Measurements from ENCODE around the gene PCED1B.
"Not testable (repeated sequence)": the region's sequence is repeated elsewhere in the genome, so short reads cannot be mapped to it uniquely, and the experiment has no call there.

PCED1B gene

GRCh38 chr12:47126246-47126645 is 46.8 kb downstream of the PCED1B start:
- DNase-seq = no peak

DNA sequence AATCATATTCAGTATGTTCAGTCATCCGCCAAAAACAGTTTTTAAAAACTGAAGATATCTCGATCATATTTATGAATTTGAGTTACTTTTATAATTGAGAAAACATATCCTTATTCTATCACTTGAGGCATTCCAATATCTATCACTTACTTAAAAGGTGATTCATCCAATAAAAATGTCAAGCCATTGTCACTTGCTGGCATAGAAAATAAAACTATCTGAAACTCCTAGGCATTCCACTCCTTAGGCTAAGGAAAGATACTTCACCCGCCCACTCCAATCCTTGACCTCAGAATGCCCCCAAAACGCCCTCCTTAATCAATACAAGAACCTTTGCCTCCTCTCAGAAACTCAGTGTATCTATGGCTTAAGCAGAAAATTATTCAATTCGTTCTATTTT is 51.6 kb downstream of the PCED1B start:
- DNase-seq = no peak

DNA sequence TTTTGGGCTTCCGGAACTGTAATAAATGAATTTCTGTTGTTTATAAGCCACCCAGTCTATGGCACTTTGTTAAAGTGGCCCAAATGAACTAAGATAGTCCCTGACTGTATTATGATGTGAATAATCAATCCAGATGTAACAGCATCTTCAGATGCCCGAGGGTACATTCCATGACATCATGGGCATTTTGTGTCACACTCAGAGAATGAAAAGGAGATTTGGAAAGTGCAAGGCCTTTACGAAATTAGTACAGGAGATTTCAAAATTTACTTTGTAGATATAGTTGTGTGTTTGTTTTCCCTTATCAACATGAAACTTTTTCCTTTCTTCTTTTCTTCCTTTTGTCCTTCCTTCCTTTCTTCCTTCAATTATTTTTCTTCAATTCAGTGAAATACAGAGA is 54.6 kb downstream of the PCED1B start:
- DNase-seq = no peak

DNA sequence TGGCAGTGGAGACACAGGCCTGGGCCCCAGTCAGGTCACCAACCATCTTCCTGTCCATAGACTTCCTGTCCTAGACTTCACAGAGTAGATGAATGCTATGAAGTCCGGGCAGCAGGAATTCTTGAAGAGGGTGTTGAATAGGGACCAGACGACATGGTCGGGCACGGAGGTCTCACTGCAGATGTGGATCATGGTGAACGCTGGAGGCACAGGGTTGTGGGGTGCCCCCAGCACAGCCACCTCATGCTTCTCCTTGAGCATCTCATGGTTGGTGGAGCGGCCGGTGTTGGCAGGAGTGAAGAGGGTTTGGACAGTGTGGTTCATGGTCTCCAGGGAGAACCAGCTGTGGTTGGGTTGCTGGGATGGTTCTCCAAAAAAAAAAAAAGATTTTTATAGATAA is 56.2 kb downstream of the PCED1B start:
- no peak for DNase-seq

DNA sequence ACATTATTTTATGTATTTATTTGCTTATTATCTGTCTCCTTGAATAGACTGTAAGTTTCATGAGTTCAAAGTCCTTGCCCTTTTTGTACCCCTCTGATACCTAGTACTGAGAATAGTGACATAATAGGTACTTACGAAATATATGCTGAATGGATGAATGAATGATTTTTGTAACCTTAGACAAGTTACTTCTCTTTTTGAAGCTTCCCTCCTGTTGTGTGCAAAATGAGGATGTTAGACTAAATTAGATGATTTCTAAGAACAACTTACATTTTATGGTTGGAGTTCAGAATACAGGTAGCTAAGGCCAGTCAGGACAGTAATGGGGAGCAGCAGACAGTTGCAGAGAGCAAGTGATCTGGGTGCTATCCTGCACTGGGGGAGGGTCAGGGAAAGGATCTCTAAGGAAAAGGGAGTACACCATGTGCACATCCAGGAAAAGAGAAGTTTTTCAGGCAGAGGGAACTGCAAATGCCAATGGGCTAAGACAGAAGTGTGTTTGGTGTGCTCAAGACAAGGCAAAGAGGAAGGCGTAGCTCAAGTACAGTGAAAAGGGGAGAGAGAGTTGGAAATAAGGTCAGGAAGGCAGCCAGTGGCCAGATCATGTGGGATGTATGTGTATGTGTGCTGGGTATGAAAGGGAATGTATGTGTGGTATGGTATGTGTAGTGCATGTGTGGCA is 59.7 kb downstream of the PCED1B start:
- no peak for DNase-seq

- no peak for DNase-seq
These were observed 62.0 kb downstream of the PCED1B start for GRCh38 chr12:47141459-47141858.

DNA sequence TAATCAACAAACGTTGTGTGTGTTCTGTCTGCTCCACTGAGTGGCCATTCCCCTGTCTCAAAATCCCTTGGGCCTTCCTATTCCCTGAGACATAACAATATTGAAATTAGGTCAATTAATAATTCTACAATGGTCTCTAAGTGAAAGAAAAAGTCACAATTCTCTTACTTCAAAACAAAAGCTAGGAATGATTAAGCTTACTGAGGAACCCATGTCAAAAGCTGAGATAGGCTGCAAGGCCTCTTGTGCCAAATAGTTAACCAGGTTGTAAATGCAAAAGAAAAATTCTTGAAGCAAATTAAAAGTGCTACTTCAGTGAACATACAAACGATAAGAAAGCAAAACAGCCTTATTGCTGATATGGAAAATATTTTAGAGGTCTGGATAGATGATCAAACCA is 65.3 kb downstream of the PCED1B start:
- no peak for DNase-seq

GRCh38 chr12:47145188-47145587 is 65.8 kb downstream of the PCED1B start:
- DNase-seq = no peak

DNA sequence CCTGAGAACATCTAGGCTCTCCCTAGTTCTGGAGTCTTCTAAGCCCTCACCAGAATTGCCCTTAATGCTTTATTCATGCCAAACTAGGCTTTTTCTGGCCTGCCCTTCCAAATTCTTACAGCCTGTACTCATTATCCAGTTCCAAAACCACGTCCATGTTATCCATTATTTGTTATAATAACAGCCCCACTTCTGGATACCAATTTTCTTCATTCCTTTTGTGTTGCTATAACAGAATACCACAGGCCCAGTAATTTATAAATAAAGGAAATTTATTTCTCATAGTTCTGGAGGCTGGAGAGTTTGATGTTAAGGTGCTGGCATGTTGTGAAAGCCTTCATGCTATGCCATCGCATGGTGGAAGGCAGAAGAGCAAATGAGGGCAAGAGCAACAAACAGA is 68.3 kb downstream of the PCED1B start:
- no peak for DNase-seq

DNA sequence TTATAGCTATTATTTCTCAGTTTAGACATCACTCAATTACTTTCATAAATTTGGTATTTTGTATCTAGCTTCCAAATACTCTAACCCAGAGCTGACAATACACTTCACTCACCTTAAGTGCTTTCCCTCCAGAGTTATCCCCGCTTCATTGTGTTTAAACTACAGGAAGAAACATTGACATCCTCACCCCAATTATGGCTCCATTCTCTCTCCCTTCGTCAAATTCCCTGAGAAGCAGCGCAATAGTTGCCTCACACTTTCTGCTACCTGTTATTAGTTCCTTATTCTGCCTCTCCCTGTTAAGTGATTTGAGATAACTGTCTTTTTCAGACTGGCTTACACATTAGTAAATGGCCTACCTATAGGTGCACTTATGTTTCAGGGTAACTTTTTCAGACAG is 69.7 kb downstream of the PCED1B start:
- DNase-seq = no peak

- no peak for DNase-seq
These were observed 72.7 kb downstream of the PCED1B start for GRCh38 chr12:47152095-47152494.

DNA sequence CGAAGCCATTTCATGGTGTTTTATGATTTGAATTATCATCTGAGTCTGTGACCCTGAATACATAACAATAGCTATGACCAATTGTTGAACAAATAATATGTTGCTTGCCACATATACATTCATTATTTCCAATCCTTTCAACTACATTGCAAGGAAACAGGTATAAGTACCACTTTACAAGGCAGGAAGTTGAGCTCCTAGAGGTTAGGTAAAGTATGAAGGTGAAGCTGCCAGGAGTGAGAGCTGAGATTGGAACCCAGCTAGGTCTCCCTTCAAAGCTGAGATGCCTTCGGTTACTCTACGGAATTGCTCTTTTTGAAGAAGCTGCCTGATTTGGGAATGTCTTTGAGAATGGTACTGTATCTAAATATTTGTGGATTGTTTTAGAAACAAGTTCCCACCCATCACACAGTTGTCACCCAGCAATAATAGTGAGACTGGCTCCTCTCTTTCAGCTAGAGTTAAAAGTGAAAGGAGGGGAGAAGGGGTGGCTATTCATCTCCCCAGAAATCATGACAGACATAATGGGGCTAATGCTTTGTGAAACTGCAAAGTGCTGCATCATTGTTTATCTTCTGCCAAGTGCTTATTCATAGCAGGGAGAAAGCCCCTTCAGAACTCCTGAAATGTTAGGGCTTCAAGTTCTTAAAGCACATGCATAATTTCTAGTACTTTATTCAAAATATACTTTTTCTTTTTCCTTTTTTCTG is 76.2 kb downstream of the PCED1B start:
- no peak for DNase-seq

DNA sequence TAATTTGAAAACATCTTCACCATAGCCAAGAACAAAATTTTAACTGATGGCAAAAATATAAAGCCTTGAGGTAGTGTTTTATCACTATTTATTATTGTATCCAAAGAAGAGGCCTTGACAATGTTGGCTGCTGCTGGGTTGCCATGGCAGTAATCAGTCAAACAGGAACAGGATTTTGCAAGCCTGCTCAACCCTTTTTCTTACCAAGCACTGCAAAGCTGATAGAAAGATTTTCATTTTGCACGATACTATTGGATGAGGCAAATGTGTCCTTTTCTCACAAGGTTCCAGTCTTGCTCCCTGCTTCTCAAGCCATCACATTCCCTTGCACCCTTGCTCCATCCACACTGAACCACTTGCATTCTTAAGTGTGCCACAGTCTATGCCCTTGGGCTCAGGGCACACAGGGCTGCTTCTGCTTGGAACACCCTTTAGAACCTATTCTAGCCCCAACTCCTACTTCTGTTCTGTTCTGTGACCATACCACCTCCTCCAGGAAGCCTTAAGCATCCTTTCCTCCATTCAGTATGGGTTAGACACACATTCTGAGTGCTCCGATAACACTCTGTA is 76.8 kb downstream of the PCED1B start:
- no peak for DNase-seq

- DNase-seq = no peak
These were observed 79.4 kb downstream of the PCED1B start for GRCh38 chr12:47158792-47159191.

DNA sequence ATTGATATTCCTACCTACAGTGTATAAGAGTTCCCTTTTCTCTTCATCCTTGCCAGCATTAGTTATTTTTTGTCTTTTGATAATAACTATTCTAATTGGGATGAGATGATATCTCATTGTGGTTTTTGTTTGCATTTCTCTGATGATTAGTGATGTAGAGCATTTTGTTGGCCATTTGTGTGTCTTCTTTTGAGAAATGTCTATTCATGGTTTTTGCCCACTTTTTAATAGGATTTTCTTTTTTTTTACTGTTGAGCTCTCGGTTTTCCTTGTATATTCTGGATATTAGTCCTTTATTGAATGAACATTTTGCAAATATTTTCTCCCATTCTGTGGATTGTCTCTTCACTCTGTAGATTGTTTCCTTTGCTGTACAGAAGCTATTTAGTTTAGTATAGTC is 79.9 kb downstream of the PCED1B start:
- no peak for DNase-seq

- DNase-seq = no peak
These were observed 81.2 kb downstream of the PCED1B start for GRCh38 chr12:47160316-47161244.

DNA sequence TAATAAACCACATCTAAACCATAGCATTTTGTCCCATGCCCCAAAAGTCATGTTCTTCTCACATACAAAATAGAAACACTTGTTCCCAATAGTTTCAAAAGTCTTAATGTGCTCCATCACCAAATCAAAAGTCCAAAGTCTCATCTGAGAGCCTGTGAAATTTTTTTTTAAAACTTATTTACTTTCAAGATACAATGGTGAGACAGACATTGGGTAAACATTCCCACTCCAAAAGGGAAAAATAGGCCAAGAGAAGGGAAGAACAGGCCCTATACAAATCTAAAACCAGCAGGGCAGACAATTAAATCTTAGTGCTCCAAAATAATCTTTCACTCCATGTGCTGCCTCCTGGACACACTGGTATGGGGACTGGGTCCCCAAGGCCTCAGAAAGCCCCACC is 84.7 kb downstream of the PCED1B start:
- DNase-seq = no peak

GRCh38 chr12:47164724-47165439 is 85.5 kb downstream of the PCED1B start:
- no peak for DNase-seq

DNA sequence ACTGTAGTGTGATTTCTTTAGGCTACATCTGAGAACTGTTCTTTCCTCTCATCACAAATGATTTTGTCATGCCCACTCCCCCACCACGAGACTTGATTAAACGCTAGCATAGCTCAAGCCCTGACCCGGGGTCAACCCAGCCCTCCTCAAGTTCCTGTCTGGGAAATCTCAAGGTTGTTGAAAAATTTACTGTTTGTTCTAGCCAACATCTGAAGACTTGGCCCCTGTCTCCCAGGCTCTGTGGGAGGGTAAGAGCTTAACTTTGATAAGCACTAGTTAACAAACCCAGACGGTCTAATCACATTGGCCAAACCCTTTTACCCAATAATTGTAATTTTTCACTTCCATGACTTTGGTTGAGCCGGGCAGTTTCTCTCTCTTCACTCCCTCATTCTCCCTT is 86.5 kb downstream of the PCED1B start:
- DNase-seq = no peak

- no peak for DNase-seq
These were observed 86.9 kb downstream of the PCED1B start for GRCh38 chr12:47166365-47166764.

- not testable (repeated sequence) for DNase-seq
These were observed 90.9 kb downstream of the PCED1B start for GRCh38 chr12:47170281-47170680.

DNA sequence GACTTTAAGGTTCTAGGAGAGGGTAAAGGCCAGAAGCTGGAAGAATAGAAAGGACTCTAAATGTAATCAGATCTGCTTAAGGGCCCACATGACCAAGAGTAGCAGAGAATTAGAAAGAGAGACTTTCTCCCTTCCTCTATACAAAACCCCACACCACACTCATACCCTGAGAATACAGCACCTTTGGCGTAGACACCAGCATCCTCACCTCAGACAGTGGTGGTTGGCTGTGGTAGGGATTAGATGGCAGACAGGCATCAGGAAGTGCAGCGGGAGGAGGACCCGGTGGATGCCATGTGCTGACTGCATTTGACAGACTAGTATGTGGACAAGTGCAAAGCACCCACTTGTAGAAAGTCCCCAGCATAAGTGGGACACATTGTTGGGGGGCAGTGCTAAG is 98.6 kb downstream of the PCED1B start:
- DNase-seq = no peak
